Middle frontal gyrus (tissue), 1 donor: ENCODE results near the gene LEP.

Experiments
- DNase-seq: peaks from one replicate; pipeline ENCODE4 v3.0.0-alpha.2; 2015; ENCODE audit warnings: low spot score; ENCODE audit errors: extremely low spot score

LEP gene

GRCh38 chr7:128244861-128245260 lies 3.8 kb downstream of the LEP start:
- DNase-seq, result no peak

DNA sequence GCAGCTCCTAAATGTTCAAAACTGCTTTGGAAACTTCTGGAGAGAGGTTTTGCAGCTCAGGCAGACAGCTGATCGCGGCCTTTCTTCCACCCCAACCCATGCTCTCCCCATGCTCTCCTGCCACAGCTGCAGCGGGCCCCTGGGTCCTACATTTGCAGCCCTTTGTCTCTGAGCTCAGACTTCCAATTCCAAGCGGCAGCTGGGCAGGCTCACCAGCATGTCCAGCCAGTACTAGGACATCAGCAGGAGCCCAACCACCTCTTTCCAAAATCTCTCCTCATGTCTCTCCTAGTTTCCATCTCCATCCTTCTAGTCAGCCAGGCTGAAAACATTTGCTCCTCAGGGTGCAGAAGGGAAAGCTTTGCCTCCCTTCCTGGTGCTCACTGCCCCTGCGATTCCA lies 6.0 kb downstream of the LEP start:
- DNase-seq, result no peak

GRCh38 chr7:128247640-128248194 lies 6.6 kb downstream of the LEP start:
- DNase-seq, result no peak

DNA sequence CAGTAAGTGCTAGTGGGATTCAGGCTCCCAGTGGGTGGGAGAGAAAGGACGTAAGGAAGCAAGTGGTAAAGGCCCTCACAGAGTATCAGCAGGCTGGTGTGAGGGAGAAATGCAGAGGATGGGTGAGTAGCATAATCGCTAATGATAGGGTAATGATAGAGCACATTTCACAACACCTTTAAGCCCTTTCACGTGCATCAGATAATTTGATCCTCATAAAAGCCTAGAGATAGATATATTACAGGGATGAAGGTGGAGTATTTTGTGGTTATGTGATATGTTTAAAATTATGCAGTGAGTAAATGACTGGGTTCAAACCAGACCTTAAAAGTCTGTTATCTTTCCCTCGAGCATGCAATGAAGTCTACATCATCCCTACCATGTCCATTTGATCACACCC lies 10.3 kb downstream of the LEP start:
- no peak for DNase-seq

DNA sequence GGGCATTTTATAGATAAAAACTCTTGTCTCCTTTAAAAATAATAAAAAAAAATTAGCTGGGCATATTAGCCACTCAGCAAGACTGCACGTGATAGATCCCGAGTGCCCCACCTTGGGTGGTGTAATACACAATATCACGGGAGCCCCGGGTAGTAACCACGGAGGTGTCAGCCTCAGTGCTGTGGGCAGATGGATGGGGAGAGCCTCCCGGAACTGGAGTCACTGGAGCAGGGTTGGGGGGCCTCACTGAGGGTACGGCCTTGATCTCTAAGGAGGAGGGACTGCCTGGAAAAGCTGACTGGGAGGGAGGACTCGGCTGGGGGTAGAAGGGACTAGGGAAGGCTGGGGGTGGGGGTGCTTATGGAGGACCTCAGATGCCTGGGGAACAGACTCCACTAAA lies 12.6 kb downstream of the LEP start:
- DNase-seq, result no peak

DNA sequence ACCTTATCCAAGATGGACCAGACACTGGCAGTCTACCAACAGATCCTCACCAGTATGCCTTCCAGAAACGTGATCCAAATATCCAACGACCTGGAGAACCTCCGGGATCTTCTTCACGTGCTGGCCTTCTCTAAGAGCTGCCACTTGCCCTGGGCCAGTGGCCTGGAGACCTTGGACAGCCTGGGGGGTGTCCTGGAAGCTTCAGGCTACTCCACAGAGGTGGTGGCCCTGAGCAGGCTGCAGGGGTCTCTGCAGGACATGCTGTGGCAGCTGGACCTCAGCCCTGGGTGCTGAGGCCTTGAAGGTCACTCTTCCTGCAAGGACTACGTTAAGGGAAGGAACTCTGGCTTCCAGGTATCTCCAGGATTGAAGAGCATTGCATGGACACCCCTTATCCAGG lies 13.4 kb downstream of the LEP start:
- no peak for DNase-seq

GRCh38 chr7:128255271-128255670 lies 14.2 kb downstream of the LEP start:
- DNase-seq, result no peak

DNA sequence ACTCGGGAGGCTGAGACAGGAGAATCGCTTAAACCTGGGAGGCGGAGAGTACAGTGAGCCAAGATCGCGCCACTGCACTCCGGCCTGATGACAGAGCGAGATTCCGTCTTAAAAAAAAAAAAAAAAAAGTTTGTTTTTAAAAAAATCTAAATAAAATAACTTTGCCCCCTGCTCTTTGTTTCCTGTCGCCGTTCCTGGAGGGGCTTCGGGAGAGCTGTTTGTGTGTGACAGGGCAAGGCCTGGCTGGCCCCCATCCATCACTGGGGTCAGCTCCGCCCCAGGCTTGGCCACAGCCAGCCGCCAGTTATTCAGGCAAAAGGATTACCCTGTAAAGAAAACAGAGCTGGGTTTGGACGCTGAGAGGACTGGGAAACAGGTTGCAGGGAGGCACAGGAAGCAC lies 16.4 kb downstream of the LEP start:
- DNase-seq, result no peak

GRCh38 chr7:128259131-128260061 lies 18.3 kb downstream of the LEP start:
- DNase-seq, result no peak

DNA sequence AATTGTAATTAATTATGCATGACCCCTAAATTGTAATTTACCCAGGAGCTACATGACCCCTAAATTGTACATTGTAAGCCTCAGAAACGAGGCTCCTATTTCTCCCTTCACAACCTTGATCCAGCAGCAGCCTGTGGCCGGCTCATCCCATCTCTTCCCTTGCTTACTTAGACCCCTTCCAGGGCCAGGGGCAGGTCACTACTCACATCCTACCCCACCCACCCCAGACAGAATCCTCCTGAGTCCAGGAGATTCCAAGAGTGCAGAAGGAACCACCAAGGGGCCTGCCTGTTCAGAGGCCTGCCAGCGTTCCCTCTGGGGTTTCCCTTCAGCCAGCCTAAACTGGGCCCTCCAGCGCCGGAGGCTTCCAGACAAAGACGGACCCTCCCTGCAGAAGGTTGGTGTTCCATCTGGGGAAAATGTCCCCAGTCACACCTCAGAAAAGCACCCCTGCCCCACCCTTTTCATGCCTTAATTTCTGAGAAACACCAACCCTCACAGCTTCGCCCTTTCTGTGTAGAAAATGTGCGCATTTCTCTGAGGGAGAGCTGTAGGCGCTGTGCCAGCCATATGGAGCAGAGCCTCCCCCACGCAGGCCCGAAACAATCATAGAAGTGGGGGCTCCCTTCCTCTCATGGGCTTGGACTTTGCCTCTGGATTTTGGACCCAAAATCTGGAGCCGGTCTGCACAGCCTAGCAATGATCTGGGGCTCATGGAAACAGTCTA lies 19.2 kb downstream of the LEP start:
- no peak for DNase-seq

DNA sequence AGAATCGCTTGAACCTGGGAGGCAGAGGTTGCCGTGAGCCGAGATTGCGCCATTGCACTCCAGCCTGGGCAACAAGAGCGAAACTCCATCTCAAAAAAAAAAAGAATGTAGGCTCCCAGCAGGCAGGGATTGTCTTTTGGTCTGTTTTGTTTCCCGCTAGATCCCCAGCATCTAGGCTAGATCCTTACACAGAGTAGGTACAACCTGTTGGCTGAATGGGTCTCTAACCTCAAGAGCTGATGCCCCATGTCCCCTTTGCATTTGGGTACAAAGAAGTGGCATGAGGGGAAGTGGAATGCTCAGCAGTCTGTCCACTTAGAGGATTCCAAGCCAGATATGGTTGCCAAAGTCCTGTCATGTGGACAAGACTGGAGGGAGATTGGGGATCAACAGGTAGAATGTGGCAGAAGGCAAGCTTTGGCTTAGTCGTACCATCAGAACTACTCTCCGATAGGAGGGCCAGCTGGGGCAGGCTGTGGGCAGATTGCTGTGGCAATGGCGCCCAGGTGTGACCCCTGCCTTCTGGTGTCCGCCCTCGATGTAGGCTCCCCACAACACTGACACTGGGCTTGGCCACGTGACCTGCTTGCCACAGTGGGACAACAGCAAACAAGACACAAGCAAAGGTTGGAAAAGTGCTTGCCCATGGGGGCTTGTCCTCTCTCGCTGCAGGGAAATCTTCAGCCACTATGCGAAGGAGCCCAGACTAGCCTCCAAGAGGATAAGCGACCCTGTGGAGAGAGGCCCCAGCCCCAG lies 21.4 kb downstream of the LEP start:
- DNase-seq, result no peak

DNA sequence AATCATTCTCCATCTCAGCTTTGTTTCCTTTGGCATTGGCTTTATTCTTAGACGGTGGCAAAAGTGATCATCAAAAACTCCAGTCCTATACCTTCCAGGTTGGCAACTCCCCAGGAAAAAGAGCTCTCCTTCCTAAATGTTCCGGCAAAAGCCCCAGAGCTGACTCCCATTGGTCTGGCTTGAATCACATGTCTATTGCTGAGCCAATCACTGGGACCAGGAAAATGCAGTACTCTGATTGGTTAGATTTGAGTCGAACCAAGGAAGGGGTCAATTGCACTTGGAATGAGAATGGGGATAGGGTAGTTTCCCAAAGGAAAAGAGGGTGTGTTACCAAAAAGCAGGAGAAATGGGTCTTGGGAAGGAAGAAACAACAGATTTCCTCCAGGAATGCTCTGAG lies 22.3 kb downstream of the LEP start:
- no peak for DNase-seq

GRCh38 chr7:128264477-128264876 lies 23.4 kb downstream of the LEP start:
- DNase-seq, result no peak

GRCh38 chr7:128265156-128265905 lies 24.3 kb downstream of the LEP start:
- no peak for DNase-seq

GRCh38 chr7:128265906-128266300 lies 24.8 kb downstream of the LEP start:
- DNase-seq, result no peak

- DNase-seq, result no peak
These were observed 25.4 kb downstream of the LEP start for GRCh38 chr7:128266529-128266882.

- DNase-seq, result no peak
These were observed 26.0 kb downstream of the LEP start for GRCh38 chr7:128266883-128267594.

DNA sequence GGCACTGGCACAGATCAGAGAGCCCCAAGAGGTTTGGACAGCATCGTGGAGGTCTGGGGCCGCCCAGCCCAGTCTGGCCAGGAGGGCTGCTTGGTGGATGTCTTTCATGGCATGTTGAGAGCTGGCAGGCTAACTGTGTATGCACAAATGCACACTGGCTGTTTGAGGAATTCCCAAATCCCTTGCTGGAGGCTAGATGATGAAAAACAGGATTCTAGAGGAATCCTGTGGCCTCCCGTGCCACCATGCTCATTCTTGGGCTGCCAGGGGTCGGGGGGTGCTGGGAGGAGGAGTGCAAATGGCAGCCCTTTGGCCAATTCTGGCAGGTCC lies 26.5 kb downstream of the LEP start:
- no peak for DNase-seq

GRCh38 chr7:128268233-128268632 lies 27.2 kb downstream of the LEP start:
- no peak for DNase-seq

- DNase-seq, result no peak
These were observed 29.8 kb downstream of the LEP start for GRCh38 chr7:128270826-128271272.
